Measurements from ENCODE around the gene ESR2. TPM values are rescaled to one million over a fixed set of nuclear protein-coding genes. Genes with fewer than 3 reads are reported as not detected.
A peak's percentile ranks its signal among the peaks of the same experiment; 100 is the strongest.
"Not testable (repeated sequence)": the region's sequence is repeated elsewhere in the genome, so short reads cannot be mapped to it uniquely, and the experiment has no call there.

The ESR2 gene
- total and polyA plus RNA-seq, 4 experiments from 2014 or later, result 0.12 to 0.59 TPM; not detected in 2

DNA sequence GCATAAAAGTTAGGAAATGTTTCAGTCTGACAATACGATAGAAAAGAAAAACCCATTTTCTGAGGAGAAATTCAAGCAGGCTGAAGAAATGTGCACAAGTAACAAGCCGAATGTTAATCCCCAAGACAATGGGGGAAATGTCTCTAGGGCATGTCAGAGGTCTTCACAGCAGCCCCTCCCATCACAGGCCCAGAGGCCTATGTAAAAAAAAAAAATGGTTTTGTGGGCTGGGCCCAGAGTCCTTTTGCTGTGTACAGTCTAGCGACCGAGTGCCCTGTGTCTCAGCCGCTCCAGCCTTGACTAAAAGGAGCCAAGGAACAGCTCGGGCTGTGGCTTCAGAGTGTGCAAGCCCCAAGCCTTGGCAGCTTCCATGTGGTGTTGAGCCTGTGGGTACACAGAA lies 250.9 kb downstream of the ESR2 start:
- H3K36me3 ChIP-seq (ENCODE audit: insufficient read depth, low read length), result peaks cover 15% of the 10 kb centered on the region
- H3K4me3 Mint-ChIP-seq; intact Hi-C loops (cut with micrococcal nuclease); H3K9me3 ChIP-seq (ENCODE audit: control insufficient read depth in 1 of 2, low read length in 2 of 2); H3K27me3 ChIP-seq (ENCODE audit: insufficient read depth, low read length); H3K27ac Mint-ChIP-seq; POLR2A ChIA-PET (ENCODE audit: partially characterized antibody); H3K27me3 Mint-ChIP-seq; H3K4me3 ChIP-seq (ENCODE audit: low read length in 2 of 2); H3K4me1 ChIP-seq (ENCODE audit: insufficient read depth, low read length); DNase-seq; H3K27ac ChIP-seq (ENCODE audit: low read depth, low read length): not testable (repeated sequence)
- H3K36me3 Mint-ChIP-seq, result peaks cover 67 to 73% of the 10 kb centered on the region in 2 donors
- H3K9me3 Mint-ChIP-seq, result peaks cover 0 to 19% (median 2%) of the 10 kb centered on the region in 8 donors
- peaks cover 0 to 15% (median 9%) of the 10 kb centered on the region in 4 donors for H3K4me1 Mint-ChIP-seq
- CTCF ChIA-PET (ENCODE audit: partially characterized antibody), result interaction anchor here (1.4 kb wide), 1 partner anchor 260 kb away, joined by 3 read pairs; no protein-coding TSS in a partner anchor

DNA sequence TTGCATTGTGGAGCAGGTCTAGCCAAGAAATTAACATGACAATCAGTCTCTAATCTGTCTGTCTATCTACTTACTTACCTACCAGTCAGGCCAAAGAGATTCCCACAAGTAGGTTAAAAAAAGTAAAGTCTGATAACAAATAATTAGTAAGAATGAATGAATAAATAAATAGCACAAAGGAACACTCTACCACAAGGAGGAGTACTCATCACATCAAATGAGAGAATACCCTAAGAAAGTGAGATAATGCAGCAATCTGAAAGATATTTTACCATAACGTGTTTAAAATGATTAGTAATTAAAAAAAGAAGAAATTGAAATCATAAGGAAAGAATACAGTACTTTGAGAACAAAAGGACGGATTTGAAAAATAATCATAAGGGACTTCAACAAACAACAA lies 254.1 kb downstream of the ESR2 start:
- ChIA-PET POLR2A (ENCODE audit: partially characterized antibody) (no interaction called here), CTCF (ENCODE audit: partially characterized antibody) (no interaction called here)
- no peak overlapping the region for H3K4me3 ChIP-seq (ENCODE audit: low read length in 2 of 2)
- H3K4me1 ChIP-seq (ENCODE audit: insufficient read depth, low read length), result no peaks in the 10 kb centered on the region
- Mint-ChIP-seq H3K4me3 (no peak overlapping the region), H3K4me1 (peaks cover 0 to 15% (median 9%) of the 10 kb centered on the region in 4 donors), H3K36me3 (peaks cover 62 to 71% of the 10 kb centered on the region in 2 donors), H3K27me3 (no peaks in the 10 kb centered on the region), H3K27ac (no peak overlapping the region), H3K9me3 (peaks cover 0 to 17% (median 2%) of the 10 kb centered on the region in 8 donors)
- no peak overlapping the region for H3K27ac ChIP-seq (ENCODE audit: low read depth, low read length)
- H3K36me3 ChIP-seq (ENCODE audit: insufficient read depth, low read length), result peaks cover 8% of the 10 kb centered on the region
- DNase-seq, result no peak
- intact Hi-C loops (cut with micrococcal nuclease), result no loop called here
- H3K9me3 ChIP-seq (ENCODE audit: control insufficient read depth in 1 of 2, low read length in 2 of 2), result no peaks in the 10 kb centered on the region
- H3K27me3 ChIP-seq (ENCODE audit: insufficient read depth, low read length), result no peaks in the 10 kb centered on the region

DNA sequence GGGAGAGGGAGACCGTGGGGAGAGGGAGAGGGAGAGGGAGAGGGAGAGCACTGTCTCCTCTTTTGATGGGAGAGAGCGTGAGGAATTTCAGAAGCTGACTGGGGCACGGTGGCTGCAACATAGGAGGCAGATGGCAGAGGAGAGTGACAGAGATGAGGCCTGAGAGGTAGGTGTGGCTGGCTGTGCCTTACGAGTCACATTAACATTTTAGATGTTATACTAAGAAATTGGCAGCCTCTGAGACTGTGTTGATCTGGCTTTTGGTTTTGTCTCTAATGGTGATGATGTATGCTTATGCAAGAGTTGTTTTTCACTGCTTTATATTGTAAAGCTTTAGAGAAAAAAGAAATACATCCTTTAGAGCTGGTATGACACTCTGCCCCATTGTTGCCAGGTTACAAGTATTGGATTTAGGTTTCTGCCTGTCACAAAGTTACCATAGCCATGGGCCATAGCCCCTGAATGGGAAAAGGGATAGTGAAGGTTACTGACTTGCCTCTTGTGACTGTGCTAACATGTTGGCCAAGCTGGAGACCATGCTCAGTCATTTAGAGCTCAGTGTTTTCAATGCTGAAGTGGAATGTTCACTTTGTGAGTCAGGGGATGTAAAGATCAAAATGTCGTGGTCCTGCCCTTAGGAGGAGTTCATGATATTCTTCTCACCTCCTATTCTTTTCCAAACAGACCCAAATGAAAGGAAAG lies 255.2 kb downstream of the ESR2 start:
- H3K4me1 ChIP-seq (ENCODE audit: insufficient read depth, low read length), result no peaks in the 10 kb centered on the region
- ChIA-PET POLR2A (ENCODE audit: partially characterized antibody) (no interaction called here), CTCF (ENCODE audit: partially characterized antibody) (no interaction called here)
- peaks cover 10% of the 10 kb centered on the region for H3K36me3 ChIP-seq (ENCODE audit: insufficient read depth, low read length)
- H3K9me3 ChIP-seq (ENCODE audit: control insufficient read depth in 1 of 2, low read length in 2 of 2), result no peaks in the 10 kb centered on the region
- no peak for DNase-seq
- Mint-ChIP-seq H3K27me3 (no peaks in the 10 kb centered on the region), H3K4me3 (no peak overlapping the region), H3K4me1 (peaks cover 0 to 12% (median 8%) of the 10 kb centered on the region in 4 donors), H3K36me3 (peaks cover 61 to 66% of the 10 kb centered on the region in 2 donors), H3K9me3 (peaks cover 0 to 15% (median 2%) of the 10 kb centered on the region in 8 donors), H3K27ac (peak overlapping the region in 3 of 7 donors; percentile 18 to 62 (median 48))
- no peak overlapping the region for H3K27ac ChIP-seq (ENCODE audit: low read depth, low read length)
- intact Hi-C loops (cut with micrococcal nuclease), result no loop called here
- H3K4me3 ChIP-seq (ENCODE audit: low read length in 2 of 2), result no peak overlapping the region
- H3K27me3 ChIP-seq (ENCODE audit: insufficient read depth, low read length), result no peaks in the 10 kb centered on the region

DNA sequence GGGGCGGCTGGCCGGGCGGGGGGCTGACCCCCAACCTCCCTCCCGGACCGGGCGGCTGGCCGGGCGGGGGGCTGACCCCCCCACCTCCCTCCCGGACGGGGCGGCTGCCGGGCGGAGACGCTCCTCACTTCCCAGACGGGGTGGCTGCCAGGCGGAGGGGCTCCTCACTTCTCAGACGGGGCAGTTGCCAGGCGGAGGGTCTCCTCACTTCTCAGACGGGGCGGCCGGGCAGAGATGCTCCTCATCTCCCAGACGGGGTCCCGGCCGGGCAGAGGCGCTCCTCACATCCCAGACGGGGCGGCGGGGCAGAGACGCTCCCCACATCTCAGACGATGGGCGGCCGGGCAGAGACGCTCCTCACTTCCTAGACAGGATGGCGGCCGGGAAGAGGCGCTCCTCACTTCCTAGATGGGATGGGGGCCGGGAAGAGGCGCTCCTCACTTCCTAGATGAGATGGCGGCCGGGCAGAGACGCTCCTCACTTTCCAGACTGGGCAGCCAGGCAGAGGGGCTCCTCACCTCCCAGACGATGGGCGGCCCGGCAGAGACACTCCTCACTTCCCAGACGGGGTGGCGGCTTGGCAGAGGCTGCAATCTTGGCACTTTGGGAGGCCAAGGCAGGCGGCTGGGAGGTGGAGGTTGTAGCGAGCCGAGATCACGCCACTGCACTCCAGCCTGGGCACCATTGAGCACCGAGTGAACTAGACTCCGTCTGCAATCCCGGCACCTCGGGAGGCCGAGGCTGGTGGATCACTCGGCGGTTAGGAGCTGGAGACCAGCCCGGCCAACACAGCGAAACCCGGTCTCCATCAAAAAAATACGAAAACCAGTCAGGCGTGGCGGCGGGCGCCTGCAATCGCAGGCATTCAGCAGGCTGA lies 256.1 kb downstream of the ESR2 start:
- intact Hi-C loops (cut with micrococcal nuclease); H3K4me1 ChIP-seq (ENCODE audit: insufficient read depth, low read length); DNase-seq; H3K4me3 ChIP-seq (ENCODE audit: low read length in 2 of 2); H3K36me3 ChIP-seq (ENCODE audit: insufficient read depth, low read length); H3K4me3 Mint-ChIP-seq; CTCF ChIA-PET (ENCODE audit: partially characterized antibody); POLR2A ChIA-PET (ENCODE audit: partially characterized antibody); H3K27ac ChIP-seq (ENCODE audit: low read depth, low read length); H3K9me3 ChIP-seq (ENCODE audit: control insufficient read depth in 1 of 2, low read length in 2 of 2); H3K27me3 ChIP-seq (ENCODE audit: insufficient read depth, low read length); H3K27me3 Mint-ChIP-seq: not testable (repeated sequence)
- H3K27ac Mint-ChIP-seq, result peak overlapping the region in 2 of 7 donors; percentile 60 to 62
- H3K9me3 Mint-ChIP-seq, result peaks cover 0 to 11% (median 2%) of the 10 kb centered on the region in 8 donors
- H3K36me3 Mint-ChIP-seq, result peaks cover 60 to 62% of the 10 kb centered on the region in 2 donors
- peaks cover 0 to 12% (median 8%) of the 10 kb centered on the region in 4 donors for H3K4me1 Mint-ChIP-seq

DNA sequence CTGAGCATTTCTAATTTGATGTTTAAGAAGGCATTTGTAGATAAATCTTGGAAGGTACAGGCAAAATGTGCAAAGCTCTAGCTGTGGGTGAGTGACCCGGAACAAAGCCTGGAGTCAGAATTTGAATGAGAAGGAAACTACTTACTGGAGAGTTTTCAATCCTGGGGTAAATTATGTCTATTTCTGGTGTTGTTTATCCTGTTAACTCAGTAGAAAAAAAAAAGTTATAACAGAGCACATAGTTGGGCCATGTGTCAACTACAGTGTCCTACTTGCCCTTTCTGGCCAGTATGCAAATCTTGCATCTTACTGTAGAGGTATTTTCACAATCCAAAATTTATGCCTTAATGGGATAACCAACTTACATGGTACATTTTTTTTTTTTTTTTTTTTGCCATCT lies 259.0 kb downstream of the ESR2 start:
- intact Hi-C loops (cut with micrococcal nuclease), result no loop called here
- Mint-ChIP-seq H3K36me3 (peaks cover 53 to 63% of the 10 kb centered on the region in 2 donors), H3K27ac (no peak overlapping the region), H3K9me3 (peaks cover 0 to 2% (median 0%) of the 10 kb centered on the region in 8 donors), H3K4me3 (no peak overlapping the region), H3K4me1 (peaks cover 0 to 6% (median 4%) of the 10 kb centered on the region in 4 donors), H3K27me3 (no peaks in the 10 kb centered on the region)
- no peak for DNase-seq
- no peaks in the 10 kb centered on the region for H3K9me3 ChIP-seq (ENCODE audit: control insufficient read depth in 1 of 2, low read length in 2 of 2)
- no peak overlapping the region for H3K27ac ChIP-seq (ENCODE audit: low read depth, low read length)
- H3K4me3 ChIP-seq (ENCODE audit: low read length in 2 of 2), result no peak overlapping the region
- POLR2A ChIA-PET (ENCODE audit: partially characterized antibody), result no interaction called here
- H3K4me1 ChIP-seq (ENCODE audit: insufficient read depth, low read length), result no peaks in the 10 kb centered on the region
- H3K27me3 ChIP-seq (ENCODE audit: insufficient read depth, low read length), result no peaks in the 10 kb centered on the region
- peaks cover 29% of the 10 kb centered on the region for H3K36me3 ChIP-seq (ENCODE audit: insufficient read depth, low read length)
- CTCF ChIA-PET (ENCODE audit: partially characterized antibody), result no interaction called here

Small RNAs within 50 kb of the gene (microRNA-seq; reads per million reads assigned to microRNA genes)
- gene MIR548H1 (ENCODE audit: borderline microRNAs expressed, borderline number of aligned reads, borderline replicate concordance), result not detected

Other genes with a start within 250 kb of the ESR2 start
- 10 to 100 TPM; 27.9 to 29.8 TPM for gene MTHFD1, start 94.0 kb upstream of the ESR2 start, total RNA-seq
- 10 to 100 TPM; 42.2 to 48.3 TPM for gene MTHFD1, start 94.0 kb upstream of the ESR2 start, polyA plus RNA-seq
- under 1 TPM; 0.14 to 0.20 TPM for gene AKAP5, start 171.1 kb upstream of the ESR2 start, total RNA-seq
- under 1 TPM in 1 of 2 donors, not detected in 1; 0.11 TPM for gene AKAP5, start 171.1 kb upstream of the ESR2 start, polyA plus RNA-seq
- 10 to 100 TPM; 84.1 to 87.5 TPM for gene ZBTB25, start 209.5 kb upstream of the ESR2 start, total RNA-seq
- gene ZBTB25, start 209.5 kb upstream of the ESR2 start, polyA plus RNA-seq, result 10 to 100 TPM; 34.0 to 36.7 TPM
- 100 to 1,000 TPM; 104 to 107 TPM for gene ZBTB1, start 210.4 kb upstream of the ESR2 start, total RNA-seq
- 10 to 100 TPM; 49.7 to 86.5 TPM for gene ZBTB1, start 210.4 kb upstream of the ESR2 start, polyA plus RNA-seq
- gene HSPA2, start 246.4 kb upstream of the ESR2 start, total RNA-seq, result 1 to 10 TPM; 1.3 to 1.5 TPM
- under 1 TPM; 0.37 to 0.45 TPM for gene HSPA2, start 246.4 kb upstream of the ESR2 start, polyA plus RNA-seq